ENCODE results near the gene RGS14. TPM values are rescaled to one million over a fixed set of nuclear protein-coding genes. Genes with fewer than 3 reads are reported as not detected.
A peak's percentile ranks its signal among the peaks of the same experiment; 100 is the strongest.

The RGS14 gene
- total RNA-seq, 4 donors from 2014 or later: 38.5 to 85.9 (median 68.8) TPM

DNA sequence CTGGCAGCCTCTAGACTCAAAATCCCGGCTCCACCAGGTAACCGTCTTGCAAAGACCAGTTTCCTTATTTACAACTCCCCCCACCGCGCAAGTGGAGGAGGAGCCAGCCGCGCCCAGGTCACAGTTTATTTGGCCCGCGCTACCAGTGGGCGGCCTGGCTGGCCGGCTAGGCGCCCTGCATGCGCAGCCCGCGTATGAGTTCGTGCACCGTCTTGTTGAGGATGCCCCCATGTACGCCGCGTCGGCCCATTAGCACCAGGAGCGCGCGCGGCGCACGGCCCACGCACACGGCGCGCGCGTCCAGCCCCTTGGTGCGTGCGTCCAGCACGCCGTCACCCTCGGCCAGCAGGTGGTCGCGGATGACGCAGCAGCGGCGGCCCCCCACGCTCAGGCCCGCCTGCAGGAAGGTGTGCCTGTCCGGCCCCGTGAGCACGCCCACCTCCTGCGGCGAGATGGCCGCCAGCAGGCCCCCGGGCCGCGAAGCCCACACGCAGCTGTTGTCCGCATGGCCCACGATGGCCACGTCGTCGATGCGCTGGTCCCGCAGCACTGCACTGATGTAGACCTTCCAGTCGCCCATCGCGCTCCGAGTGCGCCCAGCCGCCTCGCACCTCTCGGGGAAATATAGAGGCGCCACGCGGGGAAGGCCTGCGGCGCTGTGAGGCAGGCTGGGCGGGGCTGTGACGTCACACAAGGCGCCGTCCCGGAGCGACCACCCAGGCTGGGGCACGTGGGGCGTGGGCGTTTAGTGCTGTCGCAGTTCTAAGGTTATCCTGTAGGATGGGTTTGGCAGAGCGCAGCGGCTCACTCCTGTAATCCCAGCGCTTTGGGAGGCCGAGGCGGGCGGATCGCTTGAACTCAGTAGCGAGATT lies 42.5 kb downstream of the RGS14 start, which contains the start of gene PFN3:
Gene PFN3, minus strand, starts transcription at position 665 of the 872 bp plus-strand sequence. Its CDS starts 85 bp downstream, at position 580.
- WGBS: 56% methylated on average over 41 of the region's 92 CpGs
- Histone ChIP-seq H3K4me3 (no peak within 1 kb of the TSS), H3K27me3 (peaks cover 62% of the 10 kb centered on the region), H3K27ac (no peak within 1 kb of the TSS), H3K9me3 (no peaks in the 10 kb centered on the region), H3K36me3 (no peaks in the 10 kb centered on the region), H3K4me1 (peaks cover 41% of the 10 kb centered on the region)
- DNase-seq (ENCODE audit: low spot score in 2 of 2): no peak
- TF ChIP-seq POLR2A (IDR thresholded peaks at IDR 0.05) (no peak), POLR2AphosphoS5 (IDR thresholded peaks at IDR 0.05) (no peak), EP300 (IDR thresholded peaks at IDR 0.05) (no peak)
- TF ChIP-seq, protein P1, sequence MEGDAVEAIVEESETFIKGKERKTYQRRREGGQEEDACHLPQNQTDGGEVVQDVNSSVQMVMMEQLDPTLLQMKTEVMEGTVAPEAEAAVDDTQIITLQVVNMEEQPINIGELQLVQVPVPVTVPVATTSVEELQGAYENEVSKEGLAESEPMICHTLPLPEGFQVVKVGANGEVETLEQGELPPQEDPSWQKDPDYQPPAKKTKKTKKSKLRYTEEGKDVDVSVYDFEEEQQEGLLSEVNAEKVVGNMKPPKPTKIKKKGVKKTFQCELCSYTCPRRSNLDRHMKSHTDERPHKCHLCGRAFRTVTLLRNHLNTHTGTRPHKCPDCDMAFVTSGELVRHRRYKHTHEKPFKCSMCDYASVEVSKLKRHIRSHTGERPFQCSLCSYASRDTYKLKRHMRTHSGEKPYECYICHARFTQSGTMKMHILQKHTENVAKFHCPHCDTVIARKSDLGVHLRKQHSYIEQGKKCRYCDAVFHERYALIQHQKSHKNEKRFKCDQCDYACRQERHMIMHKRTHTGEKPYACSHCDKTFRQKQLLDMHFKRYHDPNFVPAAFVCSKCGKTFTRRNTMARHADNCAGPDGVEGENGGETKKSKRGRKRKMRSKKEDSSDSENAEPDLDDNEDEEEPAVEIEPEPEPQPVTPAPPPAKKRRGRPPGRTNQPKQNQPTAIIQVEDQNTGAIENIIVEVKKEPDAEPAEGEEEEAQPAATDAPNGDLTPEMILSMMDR (IDR thresholded peaks at IDR 0.05): no peak

DNA sequence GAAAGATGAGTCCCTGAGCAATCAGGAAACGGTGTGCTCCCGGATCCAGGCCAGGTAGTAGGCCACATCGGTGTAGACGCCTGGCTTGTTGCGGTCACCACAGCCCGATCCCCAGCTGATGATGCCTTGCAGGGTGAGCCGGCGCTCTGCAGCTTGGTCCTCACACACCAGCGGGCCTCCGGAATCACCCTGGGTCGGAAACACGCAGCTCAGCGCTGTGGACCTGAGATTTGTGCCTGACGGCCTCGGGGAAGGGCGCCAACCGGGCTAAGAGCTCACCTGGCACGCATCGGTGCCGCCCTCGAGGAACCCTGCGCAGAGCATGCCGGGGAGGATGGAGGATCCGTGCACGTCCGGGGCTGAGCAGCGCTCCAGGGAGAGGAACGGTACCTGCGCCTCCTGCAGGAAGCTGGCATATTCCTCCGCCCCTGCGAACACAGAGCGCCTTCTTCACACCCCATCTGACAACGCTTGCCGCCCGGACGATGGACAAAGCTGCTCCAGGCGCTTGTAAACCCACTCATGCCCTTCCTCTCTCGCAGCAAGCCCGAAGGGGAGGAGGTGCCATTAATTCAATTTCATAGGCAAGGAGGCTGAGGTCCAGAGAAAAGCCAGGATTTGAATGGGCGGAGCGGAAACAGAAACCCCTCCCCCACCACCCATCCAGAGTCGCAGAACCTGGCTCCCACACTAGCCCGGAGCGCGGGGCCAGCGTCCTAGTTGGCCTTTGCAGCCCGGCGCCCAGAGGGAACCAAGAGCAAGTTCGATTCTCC lies 44.7 kb downstream of the RGS14 start:
- Histone ChIP-seq H3K9me3 (no peaks in the 10 kb centered on the region), H3K4me1 (peaks cover 41% of the 10 kb centered on the region), H3K27me3 (peaks cover 53% of the 10 kb centered on the region), H3K27ac (no peak overlapping the region), H3K36me3 (no peaks in the 10 kb centered on the region), H3K4me3 (peak overlapping the region; percentile 53)
- TF ChIP-seq, protein P1 (IDR thresholded peaks at IDR 0.05): peak in 1 of 2 donors; percentile 52
- TF ChIP-seq EP300 (IDR thresholded peaks at IDR 0.05): no peak
- 1% methylated on average over 21 of the region's 49 CpGs for WGBS
- DNase-seq (ENCODE audit: low spot score in 2 of 2): peak in 1 of 2 donors; percentile 82

DNA sequence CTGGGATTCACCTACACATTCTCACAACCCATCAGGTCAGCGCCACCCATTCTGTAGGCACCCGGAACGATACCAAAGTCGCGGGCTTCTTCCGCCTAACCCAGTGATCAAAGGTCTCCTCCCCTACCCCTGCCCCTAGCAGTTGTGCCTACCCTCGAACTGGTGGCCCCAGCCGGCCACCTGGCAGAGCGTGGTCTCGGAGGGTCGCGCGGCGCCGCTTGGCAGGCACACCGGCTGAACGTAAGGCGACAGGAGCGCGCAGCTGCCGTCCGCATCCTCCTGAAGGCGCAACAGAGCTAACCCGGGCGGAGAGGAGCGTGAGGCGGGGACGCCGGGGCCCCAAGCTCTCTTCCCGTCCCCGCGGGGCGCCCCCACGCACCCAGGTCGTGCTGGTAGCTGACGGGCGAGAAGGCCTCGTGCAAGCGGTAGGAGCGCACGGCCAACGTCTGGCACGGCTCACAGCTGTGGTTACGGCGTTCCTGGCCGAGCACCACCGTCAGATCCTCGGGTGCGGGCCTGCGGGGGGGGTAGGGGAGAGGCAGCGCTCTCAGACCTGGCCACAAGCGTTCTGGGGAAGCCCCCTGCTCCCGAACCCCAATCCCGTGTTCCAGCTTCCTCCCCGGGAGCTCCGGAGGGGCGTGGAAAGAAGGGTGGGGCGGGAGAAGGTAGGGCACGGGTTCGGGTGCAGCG lies 45.5 kb downstream of the RGS14 start:
- TF ChIP-seq POLR2A (IDR thresholded peaks at IDR 0.05): no peak
- Histone ChIP-seq H3K27me3 (peaks cover 45% of the 10 kb centered on the region), H3K4me1 (peaks cover 41% of the 10 kb centered on the region), H3K36me3 (no peaks in the 10 kb centered on the region), H3K9me3 (no peaks in the 10 kb centered on the region), H3K27ac (peak overlapping the region; percentile 39), H3K4me3 (peak overlapping the region; percentile 53)
- WGBS: 3% methylated on average over 6 of the region's 61 CpGs
- no peak for DNase-seq (ENCODE audit: low spot score in 2 of 2)

DNA sequence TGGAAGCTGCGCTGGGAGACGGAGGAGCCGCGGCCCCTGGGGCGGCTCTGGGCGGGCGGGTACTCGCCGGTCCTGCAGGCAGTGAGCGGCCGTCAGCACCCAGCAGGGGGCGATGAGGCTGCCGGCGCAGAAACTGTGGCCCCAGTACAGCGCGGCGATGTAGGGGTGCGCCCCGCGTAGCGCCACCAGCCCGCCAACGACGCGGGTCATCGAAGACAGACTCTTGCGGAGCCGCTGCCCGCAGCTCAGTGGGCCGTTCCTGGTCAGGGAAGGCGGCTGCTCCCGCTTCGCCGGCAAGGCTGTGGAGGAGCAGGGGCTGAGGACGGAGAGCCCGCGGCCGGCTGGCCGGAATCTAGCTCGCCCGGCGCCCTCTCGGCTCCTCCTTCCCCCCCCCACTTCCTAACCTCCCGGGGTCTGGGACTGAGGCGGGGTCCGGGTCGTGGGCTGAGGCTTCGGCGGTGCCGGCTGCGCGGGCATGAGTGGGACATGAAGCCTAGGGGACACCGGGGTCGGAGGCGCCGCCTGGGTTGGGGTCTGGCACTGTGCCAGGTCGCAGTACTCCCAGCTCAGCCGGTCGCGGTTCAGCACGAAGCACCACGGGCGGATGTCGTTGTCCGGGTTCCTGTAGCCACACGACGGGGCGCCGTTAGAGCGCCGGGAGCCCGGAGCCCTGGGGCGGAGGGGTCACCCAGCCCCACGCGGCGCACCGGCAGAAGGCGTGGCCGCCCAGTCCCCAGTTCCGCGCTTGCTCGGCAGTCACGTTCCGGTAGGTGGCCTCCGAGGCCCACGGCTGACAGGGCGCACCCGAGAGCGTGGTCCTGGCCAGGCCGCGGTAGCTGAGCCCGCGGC lies 46.3 kb downstream of the RGS14 start:
- Histone ChIP-seq H3K27ac (no peak overlapping the region), H3K36me3 (no peaks in the 10 kb centered on the region), H3K9me3 (no peaks in the 10 kb centered on the region), H3K4me1 (peaks cover 41% of the 10 kb centered on the region), H3K4me3 (peak overlapping the region; percentile 53), H3K27me3 (peaks cover 45% of the 10 kb centered on the region)
- 0% methylated on average over 14 of the region's 93 CpGs for WGBS
- DNase-seq (ENCODE audit: low spot score in 2 of 2): peak; percentile 90 to 92
- TF ChIP-seq, protein P1 (IDR thresholded peaks at IDR 0.05): peak; percentile 19 to 80
- TF ChIP-seq EP300 (IDR thresholded peaks at IDR 0.05) (no peak), POLR2AphosphoS5 (IDR thresholded peaks at IDR 0.05) (peak in 1 of 3 donors; percentile 36)

DNA sequence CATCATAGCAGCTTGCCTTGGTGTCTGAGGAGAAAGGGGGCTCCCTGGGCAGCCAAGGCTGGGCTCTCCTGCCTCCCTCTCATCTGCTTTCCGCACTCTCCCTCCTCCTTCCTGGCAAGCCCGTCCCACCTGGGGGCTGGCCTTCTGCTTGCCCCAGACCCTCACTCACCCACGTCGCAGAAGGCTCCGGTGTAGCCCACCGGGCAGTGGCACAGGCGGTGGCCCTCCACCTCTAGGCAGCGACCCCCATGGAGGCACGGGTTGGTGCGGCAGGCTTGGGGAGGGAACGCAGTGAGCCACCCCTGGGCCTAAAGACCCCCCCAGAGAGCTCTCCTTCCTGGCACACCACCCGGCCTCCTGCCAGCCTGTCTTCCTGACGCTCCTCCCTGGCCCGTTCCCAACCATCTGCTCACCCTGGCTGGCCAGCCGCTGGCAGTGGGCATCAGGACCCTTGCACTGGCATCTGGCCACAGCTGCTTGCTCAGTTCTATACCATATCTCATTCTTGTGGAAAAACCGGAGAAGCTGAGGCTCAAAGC lies 47.0 kb downstream of the RGS14 start:
- peaks cover 38% of the 10 kb centered on the region for H3K27me3 ChIP-seq
- peak in 1 of 2 donors; percentile 73 for DNase-seq (ENCODE audit: low spot score in 2 of 2)
- TF ChIP-seq POLR2A (IDR thresholded peaks at IDR 0.05) (no peak), EP300 (IDR thresholded peaks at IDR 0.05) (no peak)
- TF ChIP-seq, protein P1 (IDR thresholded peaks at IDR 0.05): no peak
- H3K27ac ChIP-seq: no peak overlapping the region
- 47% methylated on average over 14 of the region's 16 CpGs for WGBS
- no peaks in the 10 kb centered on the region for H3K9me3 ChIP-seq
- H3K36me3 ChIP-seq: no peaks in the 10 kb centered on the region
- peak overlapping the region; percentile 53 for H3K4me3 ChIP-seq
- H3K4me1 ChIP-seq: peaks cover 40% of the 10 kb centered on the region
